ENCODE measurements around the gene DNER. TPM values are rescaled to one million over a fixed set of nuclear protein-coding genes. Genes with fewer than 3 reads are reported as not detected.
A peak's percentile ranks its signal among the peaks of the same experiment; 100 is the strongest.
"Not testable (repeated sequence)": the region's sequence is repeated elsewhere in the genome, so short reads cannot be mapped to it uniquely, and the experiment has no call there.

Gene DNER
- total RNA-seq, 2 donors from 2014 or later = 0.11 to 0.18 TPM

- Mint-ChIP-seq H3K9me3 (no peaks in the 10 kb centered on the region), H3K4me1 (peaks cover 13% of the 10 kb centered on the region)
Observed at GRCh38 chr2:229616433-229616832, 97.9 kb downstream of the DNER start.

GRCh38 chr2:229614021-229614420 lies 100.3 kb downstream of the DNER start:
- not testable (repeated sequence) for H3K27ac Mint-ChIP-seq; H3K27me3 ChIP-seq (ENCODE audit: control insufficient read depth, insufficient read depth, low read length, poor library complexity, severe bottlenecking); H3K36me3 Mint-ChIP-seq (ENCODE audit: low read depth); H3K9me3 Mint-ChIP-seq; H3K4me3 ChIP-seq (ENCODE audit: low read length); H3K27me3 Mint-ChIP-seq (ENCODE audit: insufficient read depth); H3K9ac ChIP-seq (ENCODE audit: extremely low read depth, low read length, poor library complexity, severe bottlenecking); DNase-seq; H3K27ac ChIP-seq (ENCODE audit: low read depth, low read length); H3K36me3 ChIP-seq (ENCODE audit: control insufficient read depth, insufficient read depth, low read length); H3K9me3 ChIP-seq (ENCODE audit: control insufficient read depth, low read length); H3K4me3 Mint-ChIP-seq
- H3K4me1 ChIP-seq (ENCODE audit: control insufficient read depth, insufficient read depth, low read length) = peaks cover 19% of the 10 kb centered on the region
- peaks cover 15% of the 10 kb centered on the region for H3K4me1 Mint-ChIP-seq
- 97 to 100% methylated on average over 1 to 2 of the region's 4 CpGs for WGBS, 2 experiments (ENCODE audit: insufficient coverage in 1 of 2, insufficient read length in 1 of 2)

More at GRCh38 chr2:229616433-229616832, 97.9 kb downstream of the DNER start:
- no peaks in the 10 kb centered on the region for H3K27me3 ChIP-seq (ENCODE audit: control insufficient read depth, insufficient read depth, low read length, poor library complexity, severe bottlenecking)
- no peak for DNase-seq
- H3K36me3 ChIP-seq (ENCODE audit: control insufficient read depth, insufficient read depth, low read length) = no peaks in the 10 kb centered on the region
- H3K27ac ChIP-seq (ENCODE audit: low read depth, low read length) = no peak overlapping the region
- no peak overlapping the region for H3K4me3 Mint-ChIP-seq
- H3K4me3 ChIP-seq (ENCODE audit: low read length) = no peak overlapping the region
- no peak overlapping the region for H3K9ac ChIP-seq (ENCODE audit: extremely low read depth, low read length, poor library complexity, severe bottlenecking)
- H3K36me3 Mint-ChIP-seq (ENCODE audit: low read depth) = no peaks in the 10 kb centered on the region
- no peaks in the 10 kb centered on the region for H3K27me3 Mint-ChIP-seq (ENCODE audit: insufficient read depth)
- WGBS, 2 experiments (ENCODE audit: insufficient coverage in 1 of 2, insufficient read length in 1 of 2) = 92 to 100% methylated on average over 1 to 3 of the region's 3 CpGs
- H3K9me3 ChIP-seq (ENCODE audit: control insufficient read depth, low read length) = no peaks in the 10 kb centered on the region
- no peak for TF ChIP-seq CTCF (conservative IDR thresholded peaks at IDR 0.05)
- peaks cover 10% of the 10 kb centered on the region for H3K4me1 ChIP-seq (ENCODE audit: control insufficient read depth, insufficient read depth, low read length)
- H3K27ac Mint-ChIP-seq = no peak overlapping the region

GRCh38 chr2:229612384-229612971 lies 101.9 kb downstream of the DNER start:
- no peak for TF ChIP-seq CTCF (conservative IDR thresholded peaks at IDR 0.05)
- no peaks in the 10 kb centered on the region for H3K27me3 ChIP-seq (ENCODE audit: control insufficient read depth, insufficient read depth, low read length, poor library complexity, severe bottlenecking)

GRCh38 chr2:229611360-229611759 lies 103.0 kb downstream of the DNER start:
- Mint-ChIP-seq H3K9me3 (no peaks in the 10 kb centered on the region), H3K36me3 (ENCODE audit: low read depth) (no peaks in the 10 kb centered on the region), H3K27me3 (ENCODE audit: insufficient read depth) (peaks cover 10% of the 10 kb centered on the region), H3K27ac (no peak overlapping the region), H3K4me1 (peaks cover 15% of the 10 kb centered on the region), H3K4me3 (no peak overlapping the region)
- WGBS, 2 experiments (ENCODE audit: insufficient coverage in 1 of 2, insufficient read length in 1 of 2) = 88 to 100% methylated on average over 1 to 2 of the region's 2 CpGs
- TF ChIP-seq CTCF (conservative IDR thresholded peaks at IDR 0.05) = no peak
- no peak overlapping the region for H3K9ac ChIP-seq (ENCODE audit: extremely low read depth, low read length, poor library complexity, severe bottlenecking)
- no peak for DNase-seq
- peaks cover 5% of the 10 kb centered on the region for H3K27me3 ChIP-seq (ENCODE audit: control insufficient read depth, insufficient read depth, low read length, poor library complexity, severe bottlenecking)
- H3K4me1 ChIP-seq (ENCODE audit: control insufficient read depth, insufficient read depth, low read length) = peaks cover 19% of the 10 kb centered on the region
- H3K36me3 ChIP-seq (ENCODE audit: control insufficient read depth, insufficient read depth, low read length) = no peaks in the 10 kb centered on the region
- no peaks in the 10 kb centered on the region for H3K9me3 ChIP-seq (ENCODE audit: control insufficient read depth, low read length)
- no peak overlapping the region for H3K27ac ChIP-seq (ENCODE audit: low read depth, low read length)
- H3K4me3 ChIP-seq (ENCODE audit: low read length) = peak overlapping the region; percentile 4

More at GRCh38 chr2:229612384-229612971, 101.9 kb downstream of the DNER start:
- no peaks in the 10 kb centered on the region for H3K9me3 Mint-ChIP-seq
- no peak overlapping the region for H3K27ac Mint-ChIP-seq
- Histone ChIP-seq H3K9me3 (ENCODE audit: control insufficient read depth, low read length) (no peaks in the 10 kb centered on the region), H3K4me1 (ENCODE audit: control insufficient read depth, insufficient read depth, low read length) (peaks cover 19% of the 10 kb centered on the region), H3K36me3 (ENCODE audit: control insufficient read depth, insufficient read depth, low read length) (no peaks in the 10 kb centered on the region), H3K27ac (ENCODE audit: low read depth, low read length) (no peak overlapping the region), H3K4me3 (ENCODE audit: low read length) (peak overlapping the region; percentile 4), H3K9ac (ENCODE audit: extremely low read depth, low read length, poor library complexity, severe bottlenecking) (no peak overlapping the region)
- no peak overlapping the region for H3K4me3 Mint-ChIP-seq
- peaks cover 15% of the 10 kb centered on the region for H3K4me1 Mint-ChIP-seq
- WGBS, 2 experiments (ENCODE audit: insufficient coverage in 1 of 2, insufficient read length in 1 of 2) = 91 to 92% methylated on average over 4 to 6 of the region's 7 CpGs
- no peaks in the 10 kb centered on the region for H3K36me3 Mint-ChIP-seq (ENCODE audit: low read depth)
- no peak for DNase-seq
- H3K27me3 Mint-ChIP-seq (ENCODE audit: insufficient read depth) = peaks cover 7% of the 10 kb centered on the region
